Stimulated activated CD4-positive, alpha-beta T cell treated with anti-CD3 and anti-CD28 coated beads, TNF-alpha, amount 100 ng/mL, for 24 hours (primary cell): ENCODE measurements around the gene MVB12A.

Experiments used
- DNase-seq, 3 experiments: peaks; one replicate each; pipeline ENCODE4 v3.0.0-alpha.2; 2020; ENCODE audit warnings: low read depth in 3 of 3

Gene MVB12A

GRCh38 chr19:17470068-17470841 is 50.4 kb downstream of the MVB12A start, which contains the start of gene SLC27A1:
TSS of gene SLC27A1 (plus strand) at chr19:17470524. CDS start at chr19:17470541, 17 bp downstream.
- peak; percentile 74 to 92 (median 78) for DNase-seq

- DNase-seq = no peak
Observed at GRCh38 chr19:17471410-17472125, 51.7 kb downstream of the MVB12A start.

GRCh38 chr19:17473041-17473440 is 53.2 kb downstream of the MVB12A start:
- no peak for DNase-seq
